Liver (tissue), 9 donors: ENCODE results near the gene ABHD6. TPM values are rescaled to one million over a fixed set of nuclear protein-coding genes. Genes with fewer than 3 reads are reported as not detected.

ENCODE experiments used
- DNase-seq: peaks from one replicate; pipeline ENCODE4 v3.0.0-alpha.2; 2017; ENCODE audit warnings: low spot score
- H3K27ac ChIP-seq, 2 donors: one replicate each; pipeline ENCODE4 v1.7.0; 2013; ENCODE audit warnings: inconsistent platforms in 2 of 2, low read length in 2 of 2, control low read depth in 1 of 2, low read depth in 1 of 2, mild to moderate bottlenecking in 1 of 2
- H3K27me3 ChIP-seq, 4 donors: one replicate each; pipeline versions ENCODE4 v1.6.1 to v1.7.0; 2013; ENCODE audit warnings: low read length in 3 of 4, inconsistent platforms in 1 of 4, mild to moderate bottlenecking in 1 of 4, moderate library complexity in 1 of 4; ENCODE audit not compliant: control insufficient read depth in 4 of 4, insufficient read depth in 4 of 4
- H3K36me3 ChIP-seq, 4 donors: one replicate each; pipeline versions ENCODE4 v1.6.1 to v1.7.0; 2013; ENCODE audit warnings: low read length in 3 of 4, mild to moderate bottlenecking in 3 of 4, low read depth in 1 of 4, moderate library complexity in 1 of 4; ENCODE audit not compliant: control insufficient read depth in 4 of 4, insufficient read depth in 3 of 4
- H3K4me1 ChIP-seq, 4 donors: one replicate each; pipeline versions ENCODE4 v1.6.1 to v1.7.0; 2013; ENCODE audit warnings: low read length in 3 of 4, mild to moderate bottlenecking in 3 of 4, moderate library complexity in 1 of 4; ENCODE audit not compliant: control insufficient read depth in 4 of 4, insufficient read depth in 4 of 4
- H3K4me3 ChIP-seq, 3 donors: one replicate each; pipeline versions ENCODE4 v1.6.1 to v1.7.0; 2013; ENCODE audit warnings: low read length in 3 of 3, control low read depth in 1 of 3, low read depth in 1 of 3, mild to moderate bottlenecking in 1 of 3
- H3K9ac ChIP-seq, 2 donors: one replicate each; pipeline ENCODE4 v1.7.0; 2013; ENCODE audit warnings: low read length in 2 of 2, mild to moderate bottlenecking in 2 of 2, moderate library complexity in 2 of 2, control low read depth in 1 of 2, low read depth in 1 of 2
- H3K9me3 ChIP-seq, 4 donors: one replicate each; pipeline versions ENCODE4 v1.6.1 to v1.7.0; 2013; ENCODE audit warnings: low read length in 3 of 4; ENCODE audit not compliant: control insufficient read depth in 4 of 4
- EGR1 ChIP-seq, 2 donors: IDR thresholded peaks; 2 replicates each; pipeline ENCODE4 v1.6.1; 2016 to 2018; ENCODE audit warnings: antibody characterized with exemption in 2 of 2, low read depth in 2 of 2
- FOXA2 ChIP-seq: IDR thresholded peaks from 2 replicates; pipeline ENCODE4 v1.6.1; 2016; ENCODE audit warnings: antibody characterized with exemption
- GABPA ChIP-seq, 2 donors: IDR thresholded peaks in 1 of 2; conservative IDR thresholded peaks in 1 of 2; 2 replicates each; pipeline ENCODE4 v1.6.1; 2016; ENCODE audit warnings: antibody characterized with exemption in 2 of 2, mild to moderate bottlenecking in 1 of 2, moderate library complexity in 1 of 2
- HNF4A ChIP-seq, 2 donors: conservative IDR thresholded peaks; 2 replicates each; pipeline ENCODE4 v1.6.1; 2016; ENCODE audit warnings: antibody characterized with exemption in 2 of 2, mild to moderate bottlenecking in 2 of 2
- NR2F2 ChIP-seq: IDR thresholded peaks from 2 replicates; pipeline ENCODE4 v1.6.1; 2016; ENCODE audit warnings: antibody characterized with exemption
- RAD21 ChIP-seq, 2 donors: IDR thresholded peaks; 2 replicates each; pipeline ENCODE4 v1.6.1; 2016; ENCODE audit warnings: antibody characterized with exemption in 2 of 2, mild to moderate bottlenecking in 2 of 2
- SP1 ChIP-seq: IDR thresholded peaks from 2 replicates; pipeline ENCODE4 v1.6.1; 2018; ENCODE audit warnings: antibody characterized with exemption, mild to moderate bottlenecking
- TAF1 ChIP-seq: conservative IDR thresholded peaks from 2 replicates; pipeline ENCODE4 v1.6.1; 2016; ENCODE audit warnings: antibody characterized with exemption, mild to moderate bottlenecking
- YY1 ChIP-seq: IDR thresholded peaks from 2 replicates; pipeline ENCODE4 v1.6.1; 2016; ENCODE audit warnings: antibody characterized with exemption, mild to moderate bottlenecking
- WGBS: extraction: QIAGEN DNeasy Blood & Tissue Kit; methylation state at CpG from one replicate; pipeline ENCODE4 v1.1.7; 2013; 5-methylcytosine and 5-hydroxymethylcytosine counted together
- polyA plus RNA-seq, 2 donors: library from polyadenylated mRNA; stranded (reverse) in 1 of 2; unstranded in 1 of 2; fragments of 200-250 nt in 1 of 2; fragments of >200 nt in 1 of 2; fragmentation: Nextera tagmentation in 1 of 2; extraction: Ambion mirVana in 1 of 2; gene quantifications; one replicate each; pipeline versions ENCODE4 v1.2.1 to v1.2.3, GENCODE V29; 2013 to 2015
- total RNA-seq, 2 donors: library from RNA; depleted of rRNA; stranded (reverse); fragments of >200 nt; gene quantifications; one replicate each; pipeline ENCODE4 v1.2.3, GENCODE V29; 2014
- TF ChIP-seq, protein P1 (sequence below): IDR thresholded peaks from 2 replicates; pipeline ENCODE4 v1.6.1; 2016; ENCODE audit warnings: antibody characterized with exemption
- TF ChIP-seq, protein P2 (sequence below): fragments of 150-350 bp; IDR thresholded peaks from 2 replicates; pipeline ENCODE4 v1.5.1; 2017; ENCODE audit warnings: improper control_type of control experiment, low read depth, low read length; ENCODE audit not compliant: missing input control
- TF ChIP-seq, protein P3 (sequence below): IDR thresholded peaks from 2 replicates; pipeline ENCODE4 v1.6.1; 2016; ENCODE audit warnings: antibody characterized with exemption
- TF ChIP-seq, protein P4 (sequence below): IDR thresholded peaks from 2 replicates; pipeline ENCODE4 v1.6.1; 2016; ENCODE audit warnings: antibody characterized with exemption, mild to moderate bottlenecking
- donor health status: healthy.
- donor health status: healthy.
- donor health status: healthy.
- donor health status: healthy.
- donor health status: healthy.

The ABHD6 gene
- total and polyA plus RNA-seq, 4 donors, result 19.8 to 60.9 (median 38.3) TPM

DNA sequence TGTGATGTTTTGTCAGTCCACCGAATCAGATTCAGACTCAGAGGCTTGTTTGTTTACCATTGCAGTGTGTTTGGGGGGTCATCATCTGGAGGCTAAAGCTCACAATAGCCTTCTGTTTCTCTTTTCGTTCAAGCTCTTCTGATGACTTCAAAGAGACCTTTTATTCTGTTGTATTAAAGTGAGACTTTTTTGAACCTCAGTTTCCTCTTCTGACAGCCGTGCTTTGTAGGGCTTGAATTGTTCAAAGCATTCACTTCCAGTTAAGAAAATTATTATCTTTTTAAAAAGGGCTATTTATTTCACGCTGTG lies 96.4 kb downstream of the ABHD6 start:
- TF ChIP-seq YY1, result no peak
- no peak for TF ChIP-seq FOXA2
- TF ChIP-seq GABPA (IDR thresholded peaks at IDR 0.05 in 1 of 2, conservative IDR thresholded peaks at IDR 0.05 in 1 of 2), result no peak
- TF ChIP-seq NR2F2, result no peak
- no peak for TF ChIP-seq TAF1
- TF ChIP-seq, protein P1, sequence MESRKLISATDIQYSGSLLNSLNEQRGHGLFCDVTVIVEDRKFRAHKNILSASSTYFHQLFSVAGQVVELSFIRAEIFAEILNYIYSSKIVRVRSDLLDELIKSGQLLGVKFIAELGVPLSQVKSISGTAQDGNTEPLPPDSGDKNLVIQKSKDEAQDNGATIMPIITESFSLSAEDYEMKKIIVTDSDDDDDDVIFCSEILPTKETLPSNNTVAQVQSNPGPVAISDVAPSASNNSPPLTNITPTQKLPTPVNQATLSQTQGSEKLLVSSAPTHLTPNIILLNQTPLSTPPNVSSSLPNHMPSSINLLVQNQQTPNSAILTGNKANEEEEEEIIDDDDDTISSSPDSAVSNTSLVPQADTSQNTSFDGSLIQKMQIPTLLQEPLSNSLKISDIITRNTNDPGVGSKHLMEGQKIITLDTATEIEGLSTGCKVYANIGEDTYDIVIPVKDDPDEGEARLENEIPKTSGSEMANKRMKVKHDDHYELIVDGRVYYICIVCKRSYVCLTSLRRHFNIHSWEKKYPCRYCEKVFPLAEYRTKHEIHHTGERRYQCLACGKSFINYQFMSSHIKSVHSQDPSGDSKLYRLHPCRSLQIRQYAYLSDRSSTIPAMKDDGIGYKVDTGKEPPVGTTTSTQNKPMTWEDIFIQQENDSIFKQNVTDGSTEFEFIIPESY, result no peak
- Histone ChIP-seq H3K27ac (no peak overlapping the region), H3K4me3 (peak overlapping the region; percentile 73 to 100 (median 86)), H3K9me3 (no peaks in the 10 kb centered on the region), H3K27me3 (no peaks in the 10 kb centered on the region), H3K4me1 (peaks cover 12 to 26% (median 19%) of the 10 kb centered on the region in 4 donors), H3K36me3 (no peaks in the 10 kb centered on the region), H3K9ac (peak overlapping the region; percentile 42 to 56)
- WGBS, result 28% methylated on average over 4 of the region's 4 CpGs
- no peak for DNase-seq

DNA sequence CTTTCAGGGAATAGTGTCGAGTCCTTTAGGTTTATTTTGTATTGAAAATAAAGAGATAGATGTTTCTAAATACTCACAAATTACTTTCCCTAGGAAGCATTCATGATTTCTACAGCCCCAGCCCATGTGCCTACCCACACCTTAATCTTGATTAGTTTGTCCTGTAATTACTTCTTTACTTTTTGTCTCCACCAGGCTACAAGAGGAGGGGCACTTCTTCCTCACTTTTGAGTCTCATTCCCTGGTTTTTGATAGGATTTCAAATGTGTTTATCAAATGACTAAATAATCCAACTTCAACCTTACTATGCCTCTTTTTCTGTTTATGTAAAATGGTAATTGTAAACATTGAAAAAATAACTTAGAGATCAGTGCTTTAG lies 96.9 kb downstream of the ABHD6 start:
- H3K9ac ChIP-seq, result peak overlapping the region in 1 of 2 donors; percentile 42
- H3K27ac ChIP-seq, result peak overlapping the region; percentile 18 to 38
- no peak for DNase-seq
- H3K27me3 ChIP-seq, result no peaks in the 10 kb centered on the region
- TF ChIP-seq, protein P1, result no peak
- TF ChIP-seq RAD21 (IDR thresholded peaks at IDR 0.05) (no peak), EGR1 (IDR thresholded peaks at IDR 0.05; ENCODE audit: low read depth in 2 of 2) (no peak), HNF4A (conservative IDR thresholded peaks at IDR 0.05) (no peak), SP1 (no peak), YY1 (no peak), NR2F2 (no peak)
- TF ChIP-seq, protein P2, sequence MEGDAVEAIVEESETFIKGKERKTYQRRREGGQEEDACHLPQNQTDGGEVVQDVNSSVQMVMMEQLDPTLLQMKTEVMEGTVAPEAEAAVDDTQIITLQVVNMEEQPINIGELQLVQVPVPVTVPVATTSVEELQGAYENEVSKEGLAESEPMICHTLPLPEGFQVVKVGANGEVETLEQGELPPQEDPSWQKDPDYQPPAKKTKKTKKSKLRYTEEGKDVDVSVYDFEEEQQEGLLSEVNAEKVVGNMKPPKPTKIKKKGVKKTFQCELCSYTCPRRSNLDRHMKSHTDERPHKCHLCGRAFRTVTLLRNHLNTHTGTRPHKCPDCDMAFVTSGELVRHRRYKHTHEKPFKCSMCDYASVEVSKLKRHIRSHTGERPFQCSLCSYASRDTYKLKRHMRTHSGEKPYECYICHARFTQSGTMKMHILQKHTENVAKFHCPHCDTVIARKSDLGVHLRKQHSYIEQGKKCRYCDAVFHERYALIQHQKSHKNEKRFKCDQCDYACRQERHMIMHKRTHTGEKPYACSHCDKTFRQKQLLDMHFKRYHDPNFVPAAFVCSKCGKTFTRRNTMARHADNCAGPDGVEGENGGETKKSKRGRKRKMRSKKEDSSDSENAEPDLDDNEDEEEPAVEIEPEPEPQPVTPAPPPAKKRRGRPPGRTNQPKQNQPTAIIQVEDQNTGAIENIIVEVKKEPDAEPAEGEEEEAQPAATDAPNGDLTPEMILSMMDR, result no peak
- TF ChIP-seq, protein P3, sequence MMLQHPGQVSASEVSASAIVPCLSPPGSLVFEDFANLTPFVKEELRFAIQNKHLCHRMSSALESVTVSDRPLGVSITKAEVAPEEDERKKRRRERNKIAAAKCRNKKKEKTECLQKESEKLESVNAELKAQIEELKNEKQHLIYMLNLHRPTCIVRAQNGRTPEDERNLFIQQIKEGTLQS, result no peak
- TF ChIP-seq, protein P4, sequence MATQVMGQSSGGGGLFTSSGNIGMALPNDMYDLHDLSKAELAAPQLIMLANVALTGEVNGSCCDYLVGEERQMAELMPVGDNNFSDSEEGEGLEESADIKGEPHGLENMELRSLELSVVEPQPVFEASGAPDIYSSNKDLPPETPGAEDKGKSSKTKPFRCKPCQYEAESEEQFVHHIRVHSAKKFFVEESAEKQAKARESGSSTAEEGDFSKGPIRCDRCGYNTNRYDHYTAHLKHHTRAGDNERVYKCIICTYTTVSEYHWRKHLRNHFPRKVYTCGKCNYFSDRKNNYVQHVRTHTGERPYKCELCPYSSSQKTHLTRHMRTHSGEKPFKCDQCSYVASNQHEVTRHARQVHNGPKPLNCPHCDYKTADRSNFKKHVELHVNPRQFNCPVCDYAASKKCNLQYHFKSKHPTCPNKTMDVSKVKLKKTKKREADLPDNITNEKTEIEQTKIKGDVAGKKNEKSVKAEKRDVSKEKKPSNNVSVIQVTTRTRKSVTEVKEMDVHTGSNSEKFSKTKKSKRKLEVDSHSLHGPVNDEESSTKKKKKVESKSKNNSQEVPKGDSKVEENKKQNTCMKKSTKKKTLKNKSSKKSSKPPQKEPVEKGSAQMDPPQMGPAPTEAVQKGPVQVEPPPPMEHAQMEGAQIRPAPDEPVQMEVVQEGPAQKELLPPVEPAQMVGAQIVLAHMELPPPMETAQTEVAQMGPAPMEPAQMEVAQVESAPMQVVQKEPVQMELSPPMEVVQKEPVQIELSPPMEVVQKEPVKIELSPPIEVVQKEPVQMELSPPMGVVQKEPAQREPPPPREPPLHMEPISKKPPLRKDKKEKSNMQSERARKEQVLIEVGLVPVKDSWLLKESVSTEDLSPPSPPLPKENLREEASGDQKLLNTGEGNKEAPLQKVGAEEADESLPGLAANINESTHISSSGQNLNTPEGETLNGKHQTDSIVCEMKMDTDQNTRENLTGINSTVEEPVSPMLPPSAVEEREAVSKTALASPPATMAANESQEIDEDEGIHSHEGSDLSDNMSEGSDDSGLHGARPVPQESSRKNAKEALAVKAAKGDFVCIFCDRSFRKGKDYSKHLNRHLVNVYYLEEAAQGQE, result no peak
- peaks cover 12 to 26% (median 19%) of the 10 kb centered on the region in 4 donors for H3K4me1 ChIP-seq
- H3K4me3 ChIP-seq, result no peak overlapping the region
- H3K9me3 ChIP-seq, result no peaks in the 10 kb centered on the region
- 92% methylated on average over 1 of the region's 1 CpG for WGBS
- H3K36me3 ChIP-seq, result no peaks in the 10 kb centered on the region
